GM12891 (cell line): ENCODE results near the gene GPR65.

Experiments
- POLR2A ChIP-seq: IDR thresholded peaks from 2 replicates; pipeline ENCODE4 v1.6.1; 2011; ENCODE audit warnings: low read depth, low read length, control low read depth
- POLR2AphosphoS5 ChIP-seq: IDR thresholded peaks from 2 replicates; pipeline ENCODE4 v1.6.1; 2011; ENCODE audit warnings: low read depth, low read length, control low read depth

- no peak for TF ChIP-seq POLR2AphosphoS5
- no peak for TF ChIP-seq POLR2A
Measured at GRCh38 chr14:87975636-87976035, 29.3 kb upstream of the GPR65 start.
